GM12891 (cell line): ENCODE results near the gene EGF.

Experiments
- POLR2A ChIP-seq: IDR thresholded peaks from 2 replicates; pipeline ENCODE4 v1.6.1; 2011; ENCODE audit warnings: low read depth, low read length, control low read depth
- SPI1 ChIP-seq: IDR thresholded peaks from 2 replicates; pipeline ENCODE4 v1.6.1; 2011; ENCODE audit warnings: low read depth, low read length, control low read depth

- TF ChIP-seq POLR2A (no peak), SPI1 (no peak)
Observed at GRCh38 chr4:109989618-109990017, 76.9 kb downstream of the EGF start.
